ENCODE measurements around the gene PUS3. TPM values are rescaled to one million over a fixed set of nuclear protein-coding genes. Genes with fewer than 3 reads are reported as not detected.

Gene PUS3, protein sequence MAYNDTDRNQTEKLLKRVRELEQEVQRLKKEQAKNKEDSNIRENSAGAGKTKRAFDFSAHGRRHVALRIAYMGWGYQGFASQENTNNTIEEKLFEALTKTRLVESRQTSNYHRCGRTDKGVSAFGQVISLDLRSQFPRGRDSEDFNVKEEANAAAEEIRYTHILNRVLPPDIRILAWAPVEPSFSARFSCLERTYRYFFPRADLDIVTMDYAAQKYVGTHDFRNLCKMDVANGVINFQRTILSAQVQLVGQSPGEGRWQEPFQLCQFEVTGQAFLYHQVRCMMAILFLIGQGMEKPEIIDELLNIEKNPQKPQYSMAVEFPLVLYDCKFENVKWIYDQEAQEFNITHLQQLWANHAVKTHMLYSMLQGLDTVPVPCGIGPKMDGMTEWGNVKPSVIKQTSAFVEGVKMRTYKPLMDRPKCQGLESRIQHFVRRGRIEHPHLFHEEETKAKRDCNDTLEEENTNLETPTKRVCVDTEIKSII
- 5.1 and 6.0 TPM in 2 replicates for total RNA-seq

DNA sequence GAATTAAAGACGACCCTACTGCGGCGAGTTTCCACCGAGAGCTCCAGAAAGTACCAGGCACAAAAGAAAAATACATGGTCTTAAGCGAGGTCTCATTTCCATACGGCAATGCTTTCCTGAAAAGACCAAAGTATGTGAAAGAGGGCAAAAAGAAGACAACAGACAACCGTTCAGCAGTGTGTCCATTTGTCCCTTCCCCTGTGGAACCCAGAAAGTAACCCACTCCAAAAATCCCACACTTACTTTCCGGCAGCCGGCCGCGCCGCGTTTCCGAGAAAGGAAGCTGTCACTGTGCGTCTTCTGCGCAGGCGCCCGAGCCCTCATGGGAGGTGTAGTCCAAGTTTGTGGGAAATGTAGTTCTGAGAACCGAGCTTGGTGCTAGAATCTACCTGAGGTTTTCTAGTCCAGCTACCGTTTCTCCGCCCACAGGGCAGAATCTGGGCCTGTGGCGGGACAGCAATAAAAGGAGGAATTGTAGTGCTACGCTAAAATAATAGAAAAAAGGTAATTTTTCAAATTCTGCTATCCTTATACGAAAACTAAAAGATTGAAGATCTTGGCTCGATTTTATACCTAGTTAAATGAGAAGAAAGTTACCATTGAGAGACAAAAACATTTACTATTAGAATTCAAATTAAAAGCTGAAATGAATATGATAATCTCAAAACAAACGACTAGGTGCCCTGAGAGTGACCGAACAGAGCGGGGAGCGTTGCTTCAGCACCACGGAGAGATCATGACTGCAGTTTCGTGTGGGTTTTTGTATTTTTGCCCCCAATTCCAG lies at the start of gene PUS3:
PUS3 (minus strand) TSS at position 280 of the 784 bp plus-strand sequence. CDS start 6,922 bp downstream, outside the sequence.

DNA sequence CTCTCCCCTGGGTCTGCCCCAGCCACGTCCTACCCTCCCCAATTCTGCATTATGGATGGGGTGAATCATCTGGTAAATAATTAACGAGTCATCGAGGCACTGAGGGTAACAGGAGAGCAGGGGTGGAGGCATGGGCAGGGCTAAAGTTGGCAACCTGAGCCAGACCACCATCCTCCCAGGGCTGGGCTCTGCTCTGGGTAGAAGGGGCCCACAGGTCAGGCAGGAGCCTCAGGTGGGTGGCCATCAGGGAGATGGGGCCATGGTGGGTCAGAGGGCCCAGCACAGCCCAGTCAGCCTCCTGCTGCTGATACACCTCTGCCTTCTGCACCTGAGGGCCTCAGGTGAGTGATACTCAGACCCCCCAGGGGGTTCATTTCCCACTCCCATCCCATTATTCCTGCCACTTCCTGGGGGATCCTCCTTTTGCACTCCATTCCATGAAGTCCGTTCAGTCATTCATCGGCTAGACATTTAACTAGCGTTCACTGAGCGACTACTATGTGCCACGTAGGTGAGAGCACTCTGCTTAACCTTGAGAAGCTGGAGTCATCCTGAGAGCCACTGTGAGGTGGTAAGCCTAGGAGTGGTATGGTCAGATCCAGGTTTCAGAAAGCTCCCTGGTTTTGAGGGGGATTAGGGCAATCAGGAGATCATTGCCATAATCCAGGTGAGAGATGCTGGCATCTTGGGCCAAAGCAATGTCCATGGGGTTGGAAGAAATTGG lies 43.0 kb upstream of the PUS3 start, which contains the start of gene VSIG10L2:
VSIG10L2 (plus strand) TSS at position 248 of the 724 bp plus-strand sequence; CDS start at position 260, 12 bp downstream.

DNA sequence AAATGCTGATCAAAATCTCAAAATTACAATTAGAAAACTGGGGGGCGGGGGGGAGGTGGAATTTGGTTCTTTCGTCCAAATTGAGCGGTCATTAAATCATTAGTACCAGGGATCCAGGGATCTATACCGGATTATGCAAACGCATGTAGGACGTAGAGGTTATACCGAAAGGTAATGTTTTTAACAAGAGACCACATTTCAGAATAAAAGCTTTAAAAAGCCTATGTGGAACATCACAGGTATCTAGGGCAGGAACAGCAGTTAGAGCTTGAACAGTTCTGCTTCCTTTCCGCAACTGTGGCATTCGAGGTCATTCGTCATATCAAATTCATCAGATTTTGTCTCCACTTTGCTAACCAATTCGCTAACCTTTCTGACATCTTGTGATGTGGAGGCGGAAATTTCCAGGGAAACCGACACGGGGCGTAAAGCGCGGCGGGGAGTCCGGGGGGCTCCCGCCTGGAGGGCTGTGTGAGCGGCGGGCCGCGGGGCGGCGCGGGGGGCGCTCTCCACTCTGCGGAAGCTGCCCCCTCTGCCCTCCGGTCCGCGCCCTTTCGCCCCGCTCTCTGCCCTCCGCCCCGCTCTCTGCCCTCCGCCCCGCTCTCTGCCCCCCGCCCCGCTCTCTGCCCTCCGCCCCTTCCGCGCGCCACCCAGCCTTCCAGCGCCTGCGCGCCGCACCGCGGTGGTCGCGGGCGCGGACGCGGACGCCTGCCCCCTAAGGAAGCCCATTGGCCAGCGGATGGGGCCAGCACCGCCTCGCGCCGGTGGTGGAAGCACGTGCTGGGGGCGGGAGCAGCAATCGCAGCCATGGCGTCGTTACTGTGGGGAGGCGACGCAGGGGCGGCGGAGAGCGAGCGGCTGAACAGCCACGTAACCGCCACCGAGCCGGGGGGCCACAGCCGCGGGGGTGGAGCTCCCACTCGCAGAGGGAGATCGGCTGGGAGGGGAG lies 979 bp upstream of the PUS3 start, which contains the start of gene DDX25:
DDX25 (plus strand) TSS at position 798 of the 949 bp plus-strand sequence; CDS start at position 808, 10 bp downstream.

DNA sequence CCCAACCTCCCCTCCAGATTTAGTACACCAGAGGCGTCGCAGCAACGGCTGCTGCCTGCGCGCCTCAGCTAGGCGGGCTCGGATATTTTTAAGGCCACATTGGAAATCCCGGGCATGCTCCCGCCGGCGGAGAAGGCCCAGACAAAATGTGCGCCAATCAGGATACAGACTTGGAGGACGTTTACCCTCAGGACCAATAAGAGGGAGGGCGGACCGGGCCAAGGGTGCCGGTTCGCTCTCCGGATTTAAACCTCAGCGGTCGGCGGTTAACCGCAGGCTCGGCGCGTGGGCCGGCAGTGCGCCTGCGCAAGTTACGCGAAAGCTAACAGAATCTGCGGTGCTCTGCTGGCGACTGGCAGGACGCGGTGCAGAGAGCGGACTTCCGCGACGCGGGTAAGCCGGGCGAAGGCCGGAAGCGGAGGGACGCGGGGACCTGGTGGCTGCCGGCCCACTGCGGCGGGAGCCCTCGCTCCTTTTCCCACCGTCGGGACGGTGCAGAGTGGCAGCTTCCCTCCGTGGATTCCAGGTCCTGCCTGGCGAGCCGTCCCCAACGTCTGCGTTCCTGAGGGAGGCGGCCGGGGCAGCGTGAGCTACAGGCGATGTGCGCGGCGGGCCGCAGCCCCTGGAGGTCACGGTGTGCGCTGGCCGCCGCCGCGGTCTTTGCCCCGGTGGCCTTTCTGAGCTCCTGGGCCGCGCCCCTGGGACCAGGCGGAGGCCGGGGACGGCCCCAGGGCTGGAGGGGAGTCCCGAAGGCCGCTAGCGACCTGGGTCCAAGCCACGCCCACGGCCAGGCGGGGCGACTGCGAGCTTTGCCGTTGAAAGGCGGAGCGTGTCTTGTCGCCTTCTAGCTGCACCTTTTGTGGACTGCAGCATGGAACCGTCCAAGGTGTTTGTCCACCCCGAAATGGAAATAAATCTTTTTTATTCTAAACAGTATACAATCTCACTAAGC lies 15.4 kb downstream of the PUS3 start, which contains the start of gene HYLS1:
HYLS1 (plus strand) TSS at position 296 of the 952 bp plus-strand sequence. CDS start 11,701 bp downstream, outside the sequence.

Other genes starting within 250 kb of the PUS3 start
- gene ACRV1, start 222.4 kb downstream of the PUS3 start, total RNA-seq, result not detected in 2 replicates
- not detected in 2 replicates for gene PATE1, start 156.9 kb downstream of the PUS3 start, total RNA-seq
- gene PATE2, start 124.4 kb downstream of the PUS3 start, total RNA-seq, result not detected in 2 replicates
- not detected in 2 replicates for gene PATE3, start 115.1 kb downstream of the PUS3 start, total RNA-seq
- gene PATE4, start 69.9 kb downstream of the PUS3 start, total RNA-seq, result not detected in 2 replicates
- 6.8 and 16.0 TPM in 2 replicates for gene HYLS1, start 15.5 kb downstream of the PUS3 start, total RNA-seq
- gene DDX25, start 1.3 kb upstream of the PUS3 start, total RNA-seq, result not detected in 2 replicates
- gene VSIG10L2, start 42.8 kb upstream of the PUS3 start, total RNA-seq, result not detected in 2 replicates
- gene CDON, start 159.7 kb upstream of the PUS3 start, total RNA-seq, result 4.7 and 7.4 TPM in 2 replicates

Data from mesangial cell (primary cell).